PC-9 (cell line): ENCODE data around the gene NCAPH2.

Experiments used
- EZH2 ChIP-seq: fragments of 200-600 bp; sonication (generic); IDR thresholded peaks from 2 replicates; pipeline ENCODE4 v1.8.0; 2017; ENCODE audit warnings: antibody characterized with exemption, low read depth
- TF ChIP-seq, protein P1 (sequence below): fragments of 200-600 bp; sonication (generic); conservative IDR thresholded peaks from 2 replicates; pipeline ENCODE4 v1.6.1; 2017; ENCODE audit warnings: mixed run types, antibody characterized with exemption, mild to moderate bottlenecking, moderate library complexity

DNA sequence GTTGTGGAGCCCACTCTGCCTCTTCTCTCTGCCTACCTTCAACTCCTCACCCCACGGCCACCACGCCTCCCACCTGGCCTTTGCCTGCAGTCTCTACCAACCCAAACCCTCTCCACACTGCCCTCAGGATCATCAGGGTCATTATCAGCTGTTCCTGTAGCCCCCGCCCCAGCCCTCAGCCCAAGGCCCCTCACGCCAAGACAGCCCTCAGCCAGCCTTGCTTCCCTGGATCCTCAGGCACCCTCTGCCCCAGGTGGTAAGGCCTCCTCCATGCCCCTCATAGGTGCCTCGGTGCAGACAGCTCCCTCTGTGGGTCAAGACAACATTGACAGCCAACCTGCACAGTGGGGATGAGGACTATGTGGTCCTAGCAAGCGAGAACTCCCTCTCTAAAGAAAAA lies 34.9 kb upstream of the NCAPH2 start:
- TF ChIP-seq, protein P1, sequence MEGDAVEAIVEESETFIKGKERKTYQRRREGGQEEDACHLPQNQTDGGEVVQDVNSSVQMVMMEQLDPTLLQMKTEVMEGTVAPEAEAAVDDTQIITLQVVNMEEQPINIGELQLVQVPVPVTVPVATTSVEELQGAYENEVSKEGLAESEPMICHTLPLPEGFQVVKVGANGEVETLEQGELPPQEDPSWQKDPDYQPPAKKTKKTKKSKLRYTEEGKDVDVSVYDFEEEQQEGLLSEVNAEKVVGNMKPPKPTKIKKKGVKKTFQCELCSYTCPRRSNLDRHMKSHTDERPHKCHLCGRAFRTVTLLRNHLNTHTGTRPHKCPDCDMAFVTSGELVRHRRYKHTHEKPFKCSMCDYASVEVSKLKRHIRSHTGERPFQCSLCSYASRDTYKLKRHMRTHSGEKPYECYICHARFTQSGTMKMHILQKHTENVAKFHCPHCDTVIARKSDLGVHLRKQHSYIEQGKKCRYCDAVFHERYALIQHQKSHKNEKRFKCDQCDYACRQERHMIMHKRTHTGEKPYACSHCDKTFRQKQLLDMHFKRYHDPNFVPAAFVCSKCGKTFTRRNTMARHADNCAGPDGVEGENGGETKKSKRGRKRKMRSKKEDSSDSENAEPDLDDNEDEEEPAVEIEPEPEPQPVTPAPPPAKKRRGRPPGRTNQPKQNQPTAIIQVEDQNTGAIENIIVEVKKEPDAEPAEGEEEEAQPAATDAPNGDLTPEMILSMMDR: peak; percentile 66
- no peak for TF ChIP-seq EZH2
